Ascending aorta (tissue), 2 donors: ENCODE measurements around the gene CEBPE. TPM values are rescaled to one million over a fixed set of nuclear protein-coding genes. Genes with fewer than 3 reads are reported as not detected.

Experiments used
- DNase-seq, 2 donors: peaks; one replicate each; pipeline ENCODE4 v3.0.0-alpha.2; 2019; ENCODE audit warnings: low spot score in 2 of 2
- H3K27ac ChIP-seq, 2 donors: fragments of 200-600 bp; sonication (generic); one replicate each; pipeline ENCODE4 v1.5.1; 2016 to 2017; ENCODE audit warnings: mild to moderate bottlenecking in 1 of 2
- H3K27me3 ChIP-seq: fragments of 200-600 bp; sonication (generic); one replicate; pipeline ENCODE4 v1.5.1; 2017
- H3K36me3 ChIP-seq, 2 donors: fragments of 200-600 bp; sonication (generic); one replicate each; pipeline ENCODE4 v1.5.1; 2016
- H3K4me1 ChIP-seq, 2 donors: fragments of 200-600 bp; sonication (generic); one replicate each; pipeline ENCODE4 v1.5.1; 2016 to 2017; ENCODE audit warnings: mild to moderate bottlenecking in 1 of 2
- H3K4me3 ChIP-seq, 2 donors: fragments of 200-600 bp; sonication (generic); one replicate each; pipeline ENCODE4 v1.5.1; 2016 to 2017; ENCODE audit warnings: mild to moderate bottlenecking in 1 of 2
- H3K9me3 ChIP-seq, 2 donors: fragments of 200-600 bp; sonication (generic); one replicate each; pipeline ENCODE4 v1.5.1; 2016
- intact Hi-C: fragments of 100-400 bp; cut with DNase I; formaldehyde crosslinking; loops from one replicate; pipeline ENCODE4 v1.15.1; 2023
- total RNA-seq: library from RNA; depleted of rRNA; stranded (reverse); fragments of >200 nt; gene quantifications from one replicate; pipeline ENCODE4 v1.1.0, GENCODE V29; 2016
- TF ChIP-seq, protein P1 (sequence below), 3 experiments: fragments of 200-600 bp in 2 of 3; fragments of 450-650 bp in 1 of 3; sonication (generic) in 2 of 3; IDR thresholded peaks; one replicate each; pipeline ENCODE4 v1.5.1; 2016 to 2019; ENCODE audit warnings: antibody characterized with exemption in 3 of 3, mild to moderate bottlenecking in 1 of 3, moderate library complexity in 1 of 3

The CEBPE gene
- total RNA-seq, 1 donor from 2014 or later = not detected

DNA sequence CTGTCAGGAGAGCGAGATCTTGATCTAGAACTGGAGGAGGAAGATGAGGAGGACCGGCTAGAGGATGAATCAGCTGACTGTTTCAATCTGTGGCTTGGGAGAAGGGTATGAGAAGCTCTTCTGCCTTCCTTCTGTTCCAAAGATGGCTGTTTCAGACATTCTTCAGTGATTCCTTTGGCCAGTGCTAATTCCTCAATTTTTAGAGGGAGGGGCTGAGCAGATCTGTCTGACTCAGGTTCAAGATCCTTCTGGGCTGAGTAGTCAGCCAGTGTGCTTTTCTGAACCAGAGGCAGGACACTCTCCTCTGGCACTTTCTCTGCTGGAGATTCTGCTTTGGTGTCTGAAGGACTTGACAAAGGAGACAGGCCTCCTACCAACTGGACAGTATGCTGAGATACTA, 39.3 kb downstream of the CEBPE start:
- peak in 1 of 2 donors; percentile 39 for DNase-seq
- H3K27me3 ChIP-seq = no peaks in the 10 kb centered on the region
- intact Hi-C loops = no loop called here
- peaks cover 3 to 4% of the 10 kb centered on the region in 2 donors for H3K4me1 ChIP-seq
- H3K36me3 ChIP-seq = peaks cover 92 to 94% of the 10 kb centered on the region in 2 donors
- no peaks in the 10 kb centered on the region for H3K9me3 ChIP-seq
- H3K27ac ChIP-seq = peak overlapping the region; percentile 36 to 51
- no peak overlapping the region for H3K4me3 ChIP-seq
- TF ChIP-seq, protein P1, sequence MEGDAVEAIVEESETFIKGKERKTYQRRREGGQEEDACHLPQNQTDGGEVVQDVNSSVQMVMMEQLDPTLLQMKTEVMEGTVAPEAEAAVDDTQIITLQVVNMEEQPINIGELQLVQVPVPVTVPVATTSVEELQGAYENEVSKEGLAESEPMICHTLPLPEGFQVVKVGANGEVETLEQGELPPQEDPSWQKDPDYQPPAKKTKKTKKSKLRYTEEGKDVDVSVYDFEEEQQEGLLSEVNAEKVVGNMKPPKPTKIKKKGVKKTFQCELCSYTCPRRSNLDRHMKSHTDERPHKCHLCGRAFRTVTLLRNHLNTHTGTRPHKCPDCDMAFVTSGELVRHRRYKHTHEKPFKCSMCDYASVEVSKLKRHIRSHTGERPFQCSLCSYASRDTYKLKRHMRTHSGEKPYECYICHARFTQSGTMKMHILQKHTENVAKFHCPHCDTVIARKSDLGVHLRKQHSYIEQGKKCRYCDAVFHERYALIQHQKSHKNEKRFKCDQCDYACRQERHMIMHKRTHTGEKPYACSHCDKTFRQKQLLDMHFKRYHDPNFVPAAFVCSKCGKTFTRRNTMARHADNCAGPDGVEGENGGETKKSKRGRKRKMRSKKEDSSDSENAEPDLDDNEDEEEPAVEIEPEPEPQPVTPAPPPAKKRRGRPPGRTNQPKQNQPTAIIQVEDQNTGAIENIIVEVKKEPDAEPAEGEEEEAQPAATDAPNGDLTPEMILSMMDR (IDR thresholded peaks at IDR 0.05) = no peak

DNA sequence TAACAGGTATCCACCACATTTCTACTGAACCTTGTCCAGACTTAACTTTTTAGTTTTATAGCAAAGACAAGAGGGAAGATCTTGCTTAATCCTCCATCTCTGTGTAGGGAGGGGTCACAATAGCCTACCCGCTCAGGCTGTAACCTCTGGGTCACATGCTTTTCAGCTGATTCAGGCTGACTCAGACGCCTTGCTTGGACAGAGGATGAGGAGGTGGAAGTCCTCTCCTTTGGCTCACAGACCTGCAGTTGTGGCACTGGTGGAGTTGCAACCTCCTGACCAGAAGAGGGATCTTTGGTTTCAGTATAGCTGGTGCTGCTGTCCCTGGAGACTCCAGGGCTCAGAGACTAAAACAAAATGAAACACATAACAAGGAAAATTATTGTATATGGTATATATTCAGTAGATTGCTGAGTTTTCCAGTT, 40.4 kb downstream of the CEBPE start:
- TF ChIP-seq, protein P1 (IDR thresholded peaks at IDR 0.05) = no peak
- H3K36me3 ChIP-seq = peaks cover 92 to 93% of the 10 kb centered on the region in 2 donors
- peak; percentile 41 to 88 for DNase-seq
- H3K9me3 ChIP-seq = no peaks in the 10 kb centered on the region
- H3K27ac ChIP-seq = peak overlapping the region; percentile 51 to 58
- H3K4me1 ChIP-seq = peaks cover 3 to 4% of the 10 kb centered on the region in 2 donors
- H3K27me3 ChIP-seq = no peaks in the 10 kb centered on the region
- intact Hi-C loops = loop anchor here (1.0 kb wide), 1 partner anchor 31 kb away; no protein-coding TSS in a partner anchor
- no peak overlapping the region for H3K4me3 ChIP-seq

DNA sequence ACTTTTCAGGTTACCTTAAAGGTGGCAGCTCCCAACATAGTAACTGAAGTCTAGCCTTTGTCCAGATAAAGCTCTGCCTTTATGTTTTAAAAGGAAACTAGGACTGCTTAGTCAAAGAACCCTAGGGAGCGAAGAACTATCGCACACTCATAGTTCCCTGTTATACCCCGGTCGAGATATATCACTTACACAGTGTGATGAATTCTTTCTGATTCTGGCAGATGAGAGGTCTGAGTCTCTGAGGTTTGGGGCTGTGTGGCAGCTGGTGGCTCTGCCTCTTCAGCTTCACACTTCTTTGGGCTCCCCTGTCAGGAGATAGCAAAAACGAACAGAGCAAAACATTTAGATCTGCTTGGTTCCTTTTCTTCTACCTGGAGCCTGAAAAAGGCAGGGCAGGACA, 41.1 kb downstream of the CEBPE start:
- H3K4me1 ChIP-seq = peaks cover 3 to 4% of the 10 kb centered on the region in 2 donors
- no peaks in the 10 kb centered on the region for H3K9me3 ChIP-seq
- intact Hi-C loops = loop anchor here (1.0 kb wide), 1 partner anchor 31 kb away; no protein-coding TSS in a partner anchor
- DNase-seq = no peak
- no peaks in the 10 kb centered on the region for H3K27me3 ChIP-seq
- peak overlapping the region; percentile 51 to 58 for H3K27ac ChIP-seq
- TF ChIP-seq, protein P1 (IDR thresholded peaks at IDR 0.05) = no peak
- no peak overlapping the region for H3K4me3 ChIP-seq
- peaks cover 92% of the 10 kb centered on the region in 2 donors for H3K36me3 ChIP-seq

DNA sequence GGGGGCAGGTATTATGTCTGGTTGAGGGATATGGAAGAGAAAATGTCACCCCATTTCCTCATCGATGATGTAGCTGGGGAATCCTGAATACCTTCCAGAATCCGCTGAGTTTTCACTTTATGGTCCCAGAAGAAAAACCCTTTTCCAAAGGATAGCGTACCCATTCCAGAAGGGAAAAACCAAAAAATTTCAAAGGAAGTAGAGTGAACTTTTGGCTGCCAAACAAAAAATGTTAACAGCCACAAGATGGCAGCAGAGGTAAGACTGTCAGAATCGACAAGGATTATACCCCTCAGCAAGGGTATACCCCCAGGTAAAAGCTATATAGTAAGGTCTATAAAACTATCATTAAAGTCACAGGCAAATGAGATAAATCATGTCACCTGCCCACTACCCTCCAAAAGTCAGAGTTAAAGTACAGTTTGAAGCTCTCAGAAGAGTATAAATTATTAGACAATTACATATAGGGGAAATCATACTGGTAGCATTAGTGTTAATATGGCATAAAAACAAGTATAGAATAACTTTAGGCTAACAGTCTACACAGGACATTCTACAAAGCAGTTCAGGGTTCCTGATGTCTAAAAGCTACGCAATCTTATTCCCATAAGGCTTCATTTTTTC, 42.2 kb downstream of the CEBPE start:
- intact Hi-C loops = no loop called here
- no peaks in the 10 kb centered on the region for H3K27me3 ChIP-seq
- H3K4me3 ChIP-seq = no peak overlapping the region
- DNase-seq = no peak
- H3K4me1 ChIP-seq = peaks cover 7 to 9% of the 10 kb centered on the region in 2 donors
- no peaks in the 10 kb centered on the region for H3K9me3 ChIP-seq
- TF ChIP-seq, protein P1 (IDR thresholded peaks at IDR 0.05) = peak; percentile 21 to 67 (median 54)
- H3K27ac ChIP-seq = peak overlapping the region; percentile 10 to 30
- H3K36me3 ChIP-seq = peaks cover 90 to 94% of the 10 kb centered on the region in 2 donors

DNA sequence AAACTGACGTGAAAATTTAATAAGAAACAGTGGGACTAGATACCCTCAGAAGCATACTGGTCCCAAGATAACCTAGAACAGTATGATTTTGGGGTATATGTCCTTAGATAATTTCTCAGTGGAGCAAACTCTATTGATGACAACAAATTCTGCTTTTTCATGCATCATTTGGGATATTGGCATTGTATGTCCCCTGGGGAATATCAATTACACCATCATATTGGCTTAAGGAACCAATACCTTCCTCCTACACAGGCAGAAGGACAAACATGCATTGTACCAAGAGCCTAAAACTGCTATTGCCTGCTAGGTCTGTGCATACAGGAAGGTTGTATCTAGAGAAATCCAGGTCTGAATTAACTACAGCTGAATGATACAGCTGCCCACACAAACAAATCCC, 44.1 kb downstream of the CEBPE start:
- intact Hi-C loops = no loop called here
- Histone ChIP-seq H3K9me3 (no peaks in the 10 kb centered on the region), H3K27me3 (no peaks in the 10 kb centered on the region), H3K27ac (no peak overlapping the region), H3K36me3 (peaks cover 70 to 74% of the 10 kb centered on the region in 2 donors), H3K4me1 (peaks cover 11 to 16% of the 10 kb centered on the region in 2 donors), H3K4me3 (no peak overlapping the region)
- DNase-seq = no peak
- TF ChIP-seq, protein P1 (IDR thresholded peaks at IDR 0.05) = no peak
